NCI-H774 (cell line): ENCODE measurements around the gene ZNF287.

Experiments
- DNase-seq: peaks from one replicate; lab custom pipeline; 2025; lab: John Stamatoyannopoulos, UW

The ZNF287 gene

DNA sequence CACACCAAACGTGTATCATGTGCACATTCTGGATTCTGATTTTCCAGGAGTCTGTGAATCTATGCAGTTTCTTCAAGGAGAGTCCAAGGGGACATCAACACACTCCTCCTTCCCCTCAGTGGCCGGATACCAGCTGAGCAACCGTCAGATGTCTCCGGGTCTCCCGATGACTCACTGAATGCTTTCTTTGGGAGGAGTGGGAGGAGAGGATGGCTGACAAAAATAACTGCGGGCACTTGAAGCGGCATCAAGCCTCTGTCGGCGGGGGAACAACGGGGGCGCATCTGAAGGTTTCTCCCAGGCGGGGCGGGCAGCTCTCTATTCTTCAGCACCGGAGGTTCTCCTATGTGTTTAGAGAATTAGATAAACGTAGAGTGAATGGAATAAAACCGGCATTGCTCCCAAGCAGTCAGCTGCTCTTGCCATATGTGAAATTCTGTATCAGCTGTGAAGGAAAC is 52.4 kb downstream of the ZNF287 start:
- DNase-seq: no peak

DNA sequence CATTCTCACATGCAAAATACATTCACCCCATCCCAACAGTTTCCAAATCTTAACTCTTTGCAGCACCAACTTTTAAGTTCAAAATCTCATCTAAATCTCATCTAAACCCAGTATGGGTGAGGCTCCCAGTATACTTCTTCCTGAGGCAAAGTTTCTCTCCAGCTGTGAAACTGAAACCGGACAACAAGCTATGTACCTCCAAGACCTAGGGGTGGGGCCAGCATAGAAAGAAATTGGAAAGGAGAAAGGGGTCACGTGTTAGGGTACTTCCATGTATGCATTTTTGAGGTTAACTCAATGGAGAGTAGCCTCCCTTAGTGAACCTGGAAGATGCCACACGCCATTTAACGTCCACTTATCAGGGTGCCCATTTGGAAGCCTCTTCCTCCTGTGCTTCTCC is 53.1 kb downstream of the ZNF287 start:
- DNase-seq: no peak

DNA sequence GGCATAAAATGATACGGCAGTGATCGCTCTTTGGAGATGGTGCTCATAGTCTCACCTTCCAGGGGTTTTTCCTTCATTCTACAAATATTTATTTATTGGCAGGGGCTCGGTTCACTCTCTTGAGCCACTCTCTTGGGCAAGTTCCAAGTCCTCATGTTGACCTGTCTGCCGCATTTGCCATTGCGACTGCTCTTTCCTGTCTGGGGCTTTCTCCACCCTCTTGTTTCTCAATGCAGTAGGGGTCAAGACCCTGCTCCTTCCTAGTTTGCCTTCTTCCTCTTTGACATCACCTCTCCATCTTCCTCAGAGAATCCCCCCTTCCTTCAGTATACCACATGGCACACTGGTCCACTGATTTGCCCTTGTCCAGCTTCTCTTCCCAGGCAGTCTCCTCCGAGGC is 55.1 kb downstream of the ZNF287 start:
- DNase-seq: no peak

DNA sequence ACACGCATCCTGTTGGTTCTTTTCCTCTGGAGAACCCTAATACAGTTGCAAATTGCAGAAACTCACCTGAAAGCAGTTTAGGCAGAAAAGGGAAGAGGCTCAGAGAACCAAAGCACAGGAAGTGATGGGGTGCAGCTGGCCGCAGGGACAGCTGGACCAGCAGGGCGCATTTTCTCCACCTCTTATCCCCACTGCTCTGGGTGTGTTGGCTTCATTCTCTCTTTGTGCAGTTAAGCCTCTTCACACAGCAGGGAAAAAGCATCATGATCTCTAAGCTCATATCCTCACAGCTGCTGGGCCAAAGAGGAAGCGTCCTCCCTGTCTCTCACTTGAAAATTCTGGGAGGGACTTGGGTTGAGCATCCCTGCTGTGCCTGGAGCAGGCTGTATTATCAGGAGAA is 57.0 kb downstream of the ZNF287 start:
- no peak for DNase-seq

DNA sequence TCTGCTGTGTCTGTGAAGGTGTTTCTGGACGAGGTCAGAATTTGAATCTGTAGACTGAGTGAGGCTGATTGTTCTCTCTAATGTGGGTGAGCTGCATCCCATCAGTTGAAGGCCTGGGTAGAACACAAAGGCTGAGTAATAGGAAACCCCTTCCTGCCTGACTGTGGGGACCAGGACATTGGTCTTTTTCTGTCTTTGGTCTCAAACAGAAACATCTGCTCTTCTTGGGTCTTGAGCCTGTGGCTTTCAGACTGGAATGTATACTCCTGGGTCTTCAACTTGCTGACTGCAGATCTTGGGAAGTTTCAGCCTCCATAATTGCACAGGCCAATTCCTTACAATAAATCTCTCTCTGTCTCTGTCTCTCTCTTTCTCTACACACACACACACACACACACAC is 57.4 kb downstream of the ZNF287 start:
- no peak for DNase-seq

DNA sequence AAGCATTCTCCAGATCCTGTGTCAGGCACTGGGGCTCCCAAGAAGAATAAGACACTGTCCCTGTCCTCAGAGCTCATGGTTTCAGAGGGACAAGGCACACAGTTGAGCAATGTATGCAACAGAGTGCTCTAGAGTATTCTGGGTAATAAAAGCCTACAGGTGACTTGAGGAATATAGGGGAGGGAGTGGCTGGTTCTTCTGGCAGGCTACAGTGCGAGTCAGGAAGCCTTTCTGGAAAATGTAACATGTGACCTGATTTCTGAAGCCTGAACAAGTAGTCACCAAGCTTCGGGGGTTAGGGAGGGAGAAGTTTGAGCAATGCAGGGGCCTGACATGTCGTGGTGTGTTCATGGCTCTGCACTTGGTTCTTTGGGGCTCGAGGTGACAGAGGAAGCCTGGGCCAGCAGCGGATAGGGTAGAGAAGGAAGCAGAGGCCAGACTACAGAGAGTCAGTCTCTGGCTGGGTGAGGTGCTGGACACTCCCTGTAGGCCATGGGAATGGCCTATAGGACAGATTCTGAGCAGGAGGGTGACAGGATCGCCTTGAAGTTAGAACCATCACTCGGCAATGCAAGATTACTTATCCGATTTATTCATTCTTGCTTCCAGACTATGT is 61.0 kb downstream of the ZNF287 start:
- no peak for DNase-seq

DNA sequence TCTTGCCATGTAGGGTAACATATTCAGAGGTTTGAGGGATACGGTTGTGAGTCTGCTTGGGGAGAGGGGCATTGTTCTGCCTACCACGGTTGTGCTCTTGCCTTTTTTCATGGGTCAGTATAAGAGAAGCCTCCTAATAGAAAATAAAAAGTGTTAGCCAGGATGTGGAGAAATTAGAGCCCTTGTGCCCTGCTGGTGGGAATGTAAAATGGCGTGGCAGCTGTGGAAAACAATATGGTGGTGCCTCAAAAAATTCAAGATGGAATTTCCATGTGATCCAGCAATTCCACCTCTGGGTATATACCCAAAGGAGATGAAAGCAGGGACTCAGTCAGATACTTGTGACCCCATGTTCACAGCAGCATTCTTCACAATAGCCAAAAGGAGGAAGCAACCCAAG is 62.8 kb downstream of the ZNF287 start:
- DNase-seq: no peak

DNA sequence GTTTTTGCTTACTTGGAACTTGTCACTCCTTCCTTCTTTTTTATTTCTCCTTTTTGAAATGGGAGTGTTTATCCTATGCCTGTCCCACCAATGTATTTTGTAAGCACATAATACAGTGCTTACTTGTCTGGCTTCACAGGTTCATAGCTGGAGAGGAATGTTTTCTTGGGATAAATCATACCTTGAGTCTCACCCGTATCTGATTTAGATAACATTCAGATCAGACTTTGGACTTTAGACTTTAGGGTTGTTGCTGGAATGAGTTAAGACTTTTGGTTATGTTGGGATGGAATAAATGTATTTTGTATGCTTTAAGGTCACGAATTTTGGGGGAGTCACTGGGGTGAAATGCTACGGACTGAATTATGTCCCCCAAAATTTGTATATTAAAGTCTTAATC is 64.0 kb downstream of the ZNF287 start:
- DNase-seq: no peak
